Stimulated activated CD8-positive, alpha-beta memory T cell treated with anti-CD3 and anti-CD28 coated beads, Interleukin-15, amount 100 ng/mL, for 24 hours (primary cell): Measurements from ENCODE around the gene TMEM86A.
A peak's percentile ranks its signal among the peaks of the same experiment; 100 is the strongest.

Experiments used
- DNase-seq: peaks from one replicate; pipeline ENCODE4 v3.0.0-alpha.2; 2020; ENCODE audit warnings: low read depth

TMEM86A gene

GRCh38 chr11:18726040-18726439 lies 27.5 kb downstream of the TMEM86A start, which contains the start of gene IGSF22:
Gene IGSF22 (minus strand): TSS chr11:18726188. CDS start chr11:18724236, 1,952 bp downstream.
- DNase-seq = no peak

- DNase-seq = no peak
Measured at GRCh38 chr11:18727479-18728236, 29.1 kb downstream of the TMEM86A start.

- DNase-seq = no peak
Measured at GRCh38 chr11:18728658-18729057, 30.1 kb downstream of the TMEM86A start.

GRCh38 chr11:18729426-18729825 lies 30.8 kb downstream of the TMEM86A start:
- DNase-seq = no peak

GRCh38 chr11:18730020-18730419 lies 31.4 kb downstream of the TMEM86A start:
- no peak for DNase-seq

GRCh38 chr11:18731441-18731840 lies 32.9 kb downstream of the TMEM86A start:
- DNase-seq = no peak

- peak; percentile 49 for DNase-seq
Measured at GRCh38 chr11:18731949-18732821, 33.6 kb downstream of the TMEM86A start.

GRCh38 chr11:18733202-18733601 lies 34.6 kb downstream of the TMEM86A start:
- DNase-seq = no peak

GRCh38 chr11:18736590-18737148 lies 38.1 kb downstream of the TMEM86A start:
- DNase-seq = no peak

- no peak for DNase-seq
Measured at GRCh38 chr11:18737642-18738041, 39.1 kb downstream of the TMEM86A start.

GRCh38 chr11:18739685-18740084 lies 41.1 kb downstream of the TMEM86A start:
- DNase-seq = no peak

GRCh38 chr11:18741783-18742182 lies 43.2 kb downstream of the TMEM86A start:
- DNase-seq = no peak

- DNase-seq = no peak
Measured at GRCh38 chr11:18743365-18743764, 44.8 kb downstream of the TMEM86A start.

- DNase-seq = no peak
Measured at GRCh38 chr11:18743900-18744514, 45.4 kb downstream of the TMEM86A start.

GRCh38 chr11:18745251-18745650 lies 46.7 kb downstream of the TMEM86A start:
- no peak for DNase-seq

GRCh38 chr11:18748766-18749365 lies 50.3 kb downstream of the TMEM86A start:
- DNase-seq = no peak

- no peak for DNase-seq
Measured at GRCh38 chr11:18749681-18750319, 51.2 kb downstream of the TMEM86A start.

GRCh38 chr11:18750944-18751343 lies 52.4 kb downstream of the TMEM86A start:
- DNase-seq = no peak

- no peak for DNase-seq
Measured at GRCh38 chr11:18752502-18752901, 53.9 kb downstream of the TMEM86A start.

- DNase-seq = no peak
Measured at GRCh38 chr11:18754308-18754707, 55.7 kb downstream of the TMEM86A start.
